ENCODE results near the gene OR6X1.
"Not testable (repeated sequence)": the region's sequence is repeated elsewhere in the genome, so short reads cannot be mapped to it uniquely, and the experiment has no call there.

The OR6X1 gene

GRCh38 chr11:123753110-123753509 lies 1.2 kb downstream of the OR6X1 start:
- DNase-seq (ENCODE audit: low read depth) = no peak

- DNase-seq (ENCODE audit: low read depth) = no peak
These were observed 2.5 kb downstream of the OR6X1 start for GRCh38 chr11:123751781-123752180.

- not testable (repeated sequence) for DNase-seq (ENCODE audit: low read depth)
These were observed 6.0 kb downstream of the OR6X1 start for GRCh38 chr11:123748349-123748748.

GRCh38 chr11:123745764-123746451 lies 8.4 kb downstream of the OR6X1 start:
- DNase-seq (ENCODE audit: low read depth) = no peak

- no peak for DNase-seq (ENCODE audit: low read depth)
These were observed 11.6 kb downstream of the OR6X1 start for GRCh38 chr11:123742724-123743120.

- no peak for DNase-seq (ENCODE audit: low read depth)
These were observed 12.1 kb downstream of the OR6X1 start for GRCh38 chr11:123742031-123742723.

- DNase-seq (ENCODE audit: low read depth) = peak; percentile 88
These were observed 12.9 kb downstream of the OR6X1 start, which contains the start of gene ZNF202 for GRCh38 chr11:123741159-123742030. Gene ZNF202 (minus strand): TSS chr11:123741660. CDS start chr11:123730888, 10,772 bp downstream.

GRCh38 chr11:123740787-123741158 lies 13.5 kb downstream of the OR6X1 start:
- no peak for DNase-seq (ENCODE audit: low read depth)

- no peak for DNase-seq (ENCODE audit: low read depth)
These were observed 15.9 kb downstream of the OR6X1 start for GRCh38 chr11:123738374-123738773.

GRCh38 chr11:123736769-123737168 lies 17.5 kb downstream of the OR6X1 start:
- no peak for DNase-seq (ENCODE audit: low read depth)

GRCh38 chr11:123729602-123730001 lies 24.7 kb downstream of the OR6X1 start:
- DNase-seq (ENCODE audit: low read depth) = no peak

- DNase-seq (ENCODE audit: low read depth) = no peak
These were observed 28.2 kb downstream of the OR6X1 start for GRCh38 chr11:123725995-123726655.

- DNase-seq (ENCODE audit: low read depth) = no peak
These were observed 34.9 kb downstream of the OR6X1 start for GRCh38 chr11:123719452-123719851.

- DNase-seq (ENCODE audit: low read depth) = no peak
These were observed 35.8 kb downstream of the OR6X1 start for GRCh38 chr11:123718469-123718868.

GRCh38 chr11:123718063-123718462 lies 36.3 kb downstream of the OR6X1 start:
- no peak for DNase-seq (ENCODE audit: low read depth)

GRCh38 chr11:123712627-123713026 lies 41.7 kb downstream of the OR6X1 start:
- not testable (repeated sequence) for DNase-seq (ENCODE audit: low read depth)

GRCh38 chr11:123707606-123708205 lies 46.6 kb downstream of the OR6X1 start:
- peak; percentile 29 for DNase-seq (ENCODE audit: low read depth)

GRCh38 chr11:123707206-123707605 lies 47.1 kb downstream of the OR6X1 start:
- no peak for DNase-seq (ENCODE audit: low read depth)

GRCh38 chr11:123704341-123704740 lies 50.0 kb downstream of the OR6X1 start:
- DNase-seq (ENCODE audit: low read depth) = no peak
